Activated B cell treated with CpG ODN at 0.5 μM for 24 hours (primary cell): ENCODE measurements around the gene ZNF277. TPM values are rescaled to one million over a fixed set of nuclear protein-coding genes. Genes with fewer than 3 reads are reported as not detected.
"Not testable (repeated sequence)": the region's sequence is repeated elsewhere in the genome, so short reads cannot be mapped to it uniquely, and the experiment has no call there.

Source experiments
- ATAC-seq: fragments of 200-7000 bp; cut with Tn5 transposase; one replicate; pipeline ENCODE4 v1.10.0; 2021; ENCODE audit warnings: low read depth, mild to moderate bottlenecking, moderate library complexity
- CTCF ChIA-PET: fragments of 350-600 bp; sonication (Branson Sonifier 250); formaldehyde crosslinking; loops from one replicate; lab custom pipeline; 2021; ENCODE audit warnings: antibody characterized with exemption; lab: Charles Lee
- POLR2A ChIA-PET: fragments of 350-600 bp; sonication (Branson Sonifier 250); formaldehyde crosslinking; loops from one replicate; lab custom pipeline; 2021; ENCODE audit warnings: antibody characterized with exemption; lab: Charles Lee
- DNase-seq: peaks from one replicate; pipeline ENCODE4 v3.0.0; 2022
- H3K27ac Mint-ChIP-seq: one replicate; pipeline ENCODE4 v1.8.0; 2020; ENCODE audit warnings: mixed read lengths
- H3K27me3 Mint-ChIP-seq: one replicate; pipeline ENCODE4 v1.8.0; 2021; ENCODE audit warnings: mixed read lengths
- H3K36me3 Mint-ChIP-seq: one replicate; pipeline ENCODE4 v1.8.0; 2021; ENCODE audit warnings: low read depth, mixed read lengths
- H3K4me1 Mint-ChIP-seq: one replicate; pipeline ENCODE4 v1.8.0; 2021; ENCODE audit warnings: mixed read lengths
- H3K4me3 Mint-ChIP-seq: one replicate; pipeline ENCODE4 v1.8.0; 2020; ENCODE audit warnings: mild to moderate bottlenecking, mixed read lengths
- H3K9me3 Mint-ChIP-seq: one replicate; pipeline ENCODE4 v1.8.0; 2020; ENCODE audit warnings: mixed read lengths
- intact Hi-C: fragments of 100-400 bp; cut with micrococcal nuclease; formaldehyde crosslinking; loops from one replicate; pipeline ENCODE4 v1.15.1; 2024
- total RNA-seq: library from RNA; stranded (reverse); gene quantifications from 2 replicates; pipeline ENCODE4 v1.2.3, GENCODE V29; 2022
- TF ChIP-seq, protein P1 (sequence below): fragments of 200-600 bp; IDR thresholded peaks from one replicate; pipeline ENCODE4 v1.8.0; 2022; ENCODE audit warnings: antibody characterized with exemption, mild to moderate bottlenecking

The ZNF277 gene
- total RNA-seq, 1 donor from 2014 or later: 12.6 TPM

DNA sequence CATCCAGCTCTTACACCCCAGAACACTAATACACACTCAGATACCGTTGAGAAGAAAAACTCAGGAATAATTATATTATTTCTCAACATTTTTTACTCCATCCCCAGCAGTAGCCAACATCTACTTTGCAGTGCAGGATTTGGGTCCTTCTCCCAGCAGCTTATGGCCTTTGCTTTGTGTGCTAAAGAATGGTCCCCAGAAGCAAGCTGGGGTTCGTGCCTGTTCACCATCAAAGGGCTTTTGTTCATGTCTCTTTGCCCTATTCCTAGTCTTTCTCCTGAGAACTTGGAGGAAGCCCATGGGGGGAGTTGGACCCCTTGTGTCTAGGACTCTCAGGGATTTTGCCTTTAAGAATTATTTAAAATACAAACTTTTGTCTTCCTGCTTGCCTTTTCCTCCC, 100.4 kb downstream of the ZNF277 start:
- CTCF ChIA-PET: no interaction called here
- no peaks in the 10 kb centered on the region for H3K27me3 Mint-ChIP-seq

DNA sequence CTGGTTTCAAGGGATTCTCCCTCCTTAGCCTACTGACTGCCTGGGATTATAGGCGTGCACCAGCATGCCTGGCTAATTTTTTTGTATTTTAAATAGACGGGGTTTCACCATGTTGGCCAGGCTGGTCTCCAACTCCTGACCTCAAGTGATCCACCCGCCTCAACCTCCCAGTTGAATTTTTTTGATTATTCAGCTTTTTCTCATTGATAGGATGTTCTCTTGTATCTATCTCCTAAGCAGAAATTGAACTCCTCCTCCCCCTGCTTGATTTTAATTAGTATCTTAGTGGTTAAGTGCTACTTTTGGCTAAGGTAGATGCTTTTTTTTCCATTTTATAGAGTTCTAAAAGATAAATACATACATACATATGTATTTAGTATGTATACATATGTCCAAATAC, 101.0 kb downstream of the ZNF277 start:
- TF ChIP-seq, protein P1, sequence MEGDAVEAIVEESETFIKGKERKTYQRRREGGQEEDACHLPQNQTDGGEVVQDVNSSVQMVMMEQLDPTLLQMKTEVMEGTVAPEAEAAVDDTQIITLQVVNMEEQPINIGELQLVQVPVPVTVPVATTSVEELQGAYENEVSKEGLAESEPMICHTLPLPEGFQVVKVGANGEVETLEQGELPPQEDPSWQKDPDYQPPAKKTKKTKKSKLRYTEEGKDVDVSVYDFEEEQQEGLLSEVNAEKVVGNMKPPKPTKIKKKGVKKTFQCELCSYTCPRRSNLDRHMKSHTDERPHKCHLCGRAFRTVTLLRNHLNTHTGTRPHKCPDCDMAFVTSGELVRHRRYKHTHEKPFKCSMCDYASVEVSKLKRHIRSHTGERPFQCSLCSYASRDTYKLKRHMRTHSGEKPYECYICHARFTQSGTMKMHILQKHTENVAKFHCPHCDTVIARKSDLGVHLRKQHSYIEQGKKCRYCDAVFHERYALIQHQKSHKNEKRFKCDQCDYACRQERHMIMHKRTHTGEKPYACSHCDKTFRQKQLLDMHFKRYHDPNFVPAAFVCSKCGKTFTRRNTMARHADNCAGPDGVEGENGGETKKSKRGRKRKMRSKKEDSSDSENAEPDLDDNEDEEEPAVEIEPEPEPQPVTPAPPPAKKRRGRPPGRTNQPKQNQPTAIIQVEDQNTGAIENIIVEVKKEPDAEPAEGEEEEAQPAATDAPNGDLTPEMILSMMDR: no peak
- H3K27me3 Mint-ChIP-seq: no peaks in the 10 kb centered on the region
- H3K9me3 Mint-ChIP-seq: peaks cover 10% of the 10 kb centered on the region
- intact Hi-C loops: no loop called here
- H3K4me1 Mint-ChIP-seq: peaks cover 3% of the 10 kb centered on the region
- no peak for DNase-seq
- H3K4me3 Mint-ChIP-seq: no peak overlapping the region
- ATAC-seq: no peak
- ChIA-PET POLR2A (no interaction called here), CTCF (no interaction called here)
- H3K36me3 Mint-ChIP-seq: peaks cover 34% of the 10 kb centered on the region
- H3K27ac Mint-ChIP-seq: no peak overlapping the region

More for the DNA sequence above, 100.4 kb downstream of the ZNF277 start:
- TF ChIP-seq, protein P1: no peak
- no peak for ATAC-seq
- Mint-ChIP-seq H3K9me3 (peaks cover 10% of the 10 kb centered on the region), H3K36me3 (peaks cover 37% of the 10 kb centered on the region), H3K27ac (no peak overlapping the region), H3K4me1 (peaks cover 5% of the 10 kb centered on the region), H3K4me3 (no peak overlapping the region)
- DNase-seq: no peak
- POLR2A ChIA-PET: no interaction called here
- intact Hi-C loops: no loop called here

DNA sequence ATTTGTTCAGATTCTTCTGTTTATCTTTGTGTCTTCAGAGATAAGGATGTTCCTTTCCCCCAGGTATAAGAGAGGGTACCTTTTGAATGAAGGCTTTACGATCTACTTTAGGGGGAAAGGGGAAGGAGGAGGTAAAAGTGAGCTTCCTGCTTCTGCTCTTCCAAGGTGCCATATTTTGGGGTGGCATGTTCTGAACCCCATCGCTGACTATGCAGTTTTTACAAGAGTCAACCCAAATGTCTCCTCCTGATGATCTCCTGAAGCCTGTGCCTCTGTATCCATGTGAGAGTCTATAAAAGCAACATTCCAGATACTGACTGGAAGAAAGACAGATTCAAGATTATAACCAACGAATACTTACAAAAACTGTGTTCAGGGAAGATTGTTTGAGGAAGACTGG, 102.5 kb downstream of the ZNF277 start:
- peaks cover 10% of the 10 kb centered on the region for H3K9me3 Mint-ChIP-seq
- TF ChIP-seq, protein P1: no peak
- peaks cover 38% of the 10 kb centered on the region for H3K36me3 Mint-ChIP-seq
- H3K4me3 Mint-ChIP-seq: no peak overlapping the region
- no peak overlapping the region for H3K27ac Mint-ChIP-seq
- DNase-seq: no peak
- CTCF ChIA-PET: no interaction called here
- H3K27me3 Mint-ChIP-seq: no peaks in the 10 kb centered on the region
- no peak for ATAC-seq
- intact Hi-C loops: no loop called here
- H3K4me1 Mint-ChIP-seq: no peaks in the 10 kb centered on the region
- POLR2A ChIA-PET: no interaction called here

DNA sequence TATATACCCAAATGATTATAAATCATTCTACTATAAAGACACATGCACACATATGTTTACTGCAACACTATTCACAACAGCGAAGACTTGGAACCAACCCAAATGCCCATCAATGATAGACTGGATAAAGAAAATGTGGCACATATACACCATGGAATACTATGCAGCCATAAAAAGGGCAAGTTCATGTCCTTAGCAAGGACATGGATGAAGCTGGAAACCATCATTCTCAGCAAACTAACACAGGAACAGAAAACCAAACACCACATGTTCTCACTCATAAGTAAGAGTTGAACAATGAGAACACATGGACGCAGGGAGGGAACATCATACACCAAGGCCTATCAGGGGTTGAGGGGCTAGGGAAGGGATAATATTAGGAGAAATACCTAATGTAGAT, 110.3 kb downstream of the ZNF277 start:
- H3K27me3 Mint-ChIP-seq, POLR2A ChIA-PET: not testable (repeated sequence)

DNA sequence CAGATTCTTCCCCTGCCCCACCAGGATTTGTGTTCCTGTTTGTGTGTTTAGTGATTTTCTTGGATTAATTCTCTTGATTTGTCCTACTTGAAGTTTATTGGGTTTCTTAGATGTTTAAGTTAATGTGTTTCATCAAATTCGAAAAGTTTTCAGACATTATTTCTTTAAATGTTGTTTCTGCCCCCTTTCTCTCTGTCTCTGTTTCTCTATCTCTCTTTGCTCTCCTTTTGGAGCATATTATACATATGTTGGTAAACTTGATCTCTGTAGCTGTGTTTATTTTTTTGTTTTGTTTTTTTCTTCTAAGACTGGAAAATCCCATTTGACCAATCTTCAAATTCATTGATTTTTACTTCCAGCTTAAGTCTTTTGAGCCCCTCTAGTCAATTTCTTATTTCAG, 115.6 kb downstream of the ZNF277 start:
- POLR2A ChIA-PET: no interaction called here
- H3K27me3 Mint-ChIP-seq: no peaks in the 10 kb centered on the region
- TF ChIP-seq, protein P1: no peak
- H3K27ac Mint-ChIP-seq: no peak overlapping the region
- H3K36me3 Mint-ChIP-seq: peaks cover 78% of the 10 kb centered on the region
- ATAC-seq (no peak), DNase-seq (no peak)
- intact Hi-C loops: no loop called here
- no peaks in the 10 kb centered on the region for H3K4me1 Mint-ChIP-seq
- peaks cover 8% of the 10 kb centered on the region for H3K9me3 Mint-ChIP-seq
- no peak overlapping the region for H3K4me3 Mint-ChIP-seq
- CTCF ChIA-PET: no interaction called here

More for the DNA sequence above, 110.3 kb downstream of the ZNF277 start:
- CTCF ChIA-PET, DNase-seq, H3K27ac Mint-ChIP-seq, intact Hi-C loops, H3K4me1 Mint-ChIP-seq, H3K4me3 Mint-ChIP-seq, ATAC-seq: not testable (repeated sequence)
- Mint-ChIP-seq H3K9me3 (peaks cover 12% of the 10 kb centered on the region), H3K36me3 (peaks cover 73% of the 10 kb centered on the region)

DNA sequence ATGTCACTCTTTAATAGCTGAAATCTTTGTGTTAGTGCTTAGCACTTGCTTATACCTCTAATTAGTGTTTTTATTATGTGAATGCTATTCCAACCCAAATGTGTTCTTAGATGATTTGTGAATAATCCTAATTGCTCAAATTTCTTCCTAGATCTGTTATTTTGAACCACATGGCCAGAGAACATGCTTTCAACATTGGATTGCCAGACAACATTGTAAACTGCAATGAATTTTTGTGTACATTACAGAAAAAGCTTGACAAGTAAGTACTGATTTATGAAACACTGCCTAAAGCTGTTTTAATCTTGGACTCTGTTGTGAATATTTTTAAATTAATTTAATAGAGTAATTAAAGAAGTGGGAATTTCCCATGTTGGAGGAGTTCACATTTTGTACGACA, 121.1 kb downstream of the ZNF277 start:
- Mint-ChIP-seq H3K4me1 (no peaks in the 10 kb centered on the region), H3K36me3 (peaks cover 66% of the 10 kb centered on the region), H3K9me3 (no peaks in the 10 kb centered on the region), H3K4me3 (no peak overlapping the region), H3K27me3 (no peaks in the 10 kb centered on the region), H3K27ac (no peak overlapping the region)
- ATAC-seq (no peak), DNase-seq (no peak)
- POLR2A ChIA-PET: no interaction called here
- TF ChIP-seq, protein P1: no peak
- CTCF ChIA-PET: no interaction called here
- intact Hi-C loops: no loop called here
